T-helper 22 cell (primary cell): ENCODE results near the gene SDK1.

Source experiments
- DNase-seq: peaks from one replicate; pipeline ENCODE4 v3.0.0-alpha.2; 2020; ENCODE audit warnings: low read depth

SDK1 gene

DNA sequence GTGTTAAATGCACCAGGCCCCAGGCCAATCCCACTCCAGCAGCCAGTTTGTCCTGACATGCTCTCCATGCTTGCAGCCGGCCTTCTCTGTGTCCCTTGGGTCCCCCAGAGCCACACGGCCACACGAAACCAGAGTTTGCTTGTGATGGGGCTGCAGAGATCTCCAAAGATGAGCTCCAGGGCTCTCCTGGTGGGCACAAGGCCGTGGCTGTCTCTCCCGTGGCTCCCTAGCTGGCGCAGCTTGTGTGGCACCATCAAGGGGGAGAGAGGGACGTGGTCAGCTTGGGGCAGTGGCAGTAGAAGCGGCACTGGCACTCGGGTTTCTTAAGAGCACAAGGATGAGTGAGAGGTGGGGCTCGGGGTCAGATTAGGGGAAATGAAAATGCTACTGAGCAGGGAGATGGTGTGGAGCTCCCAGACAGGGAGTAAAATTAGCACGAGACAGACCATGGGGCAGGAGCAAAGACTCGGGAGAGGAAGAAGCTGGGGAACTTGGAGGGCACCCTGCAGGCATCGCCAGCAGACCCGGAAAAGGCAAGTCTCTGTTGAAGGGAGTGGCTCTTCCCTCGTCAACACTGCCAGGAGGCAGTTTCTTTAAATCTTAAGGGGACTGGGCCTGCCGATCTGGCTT lies 808.5 kb downstream of the SDK1 start:
- DNase-seq, result no peak

DNA sequence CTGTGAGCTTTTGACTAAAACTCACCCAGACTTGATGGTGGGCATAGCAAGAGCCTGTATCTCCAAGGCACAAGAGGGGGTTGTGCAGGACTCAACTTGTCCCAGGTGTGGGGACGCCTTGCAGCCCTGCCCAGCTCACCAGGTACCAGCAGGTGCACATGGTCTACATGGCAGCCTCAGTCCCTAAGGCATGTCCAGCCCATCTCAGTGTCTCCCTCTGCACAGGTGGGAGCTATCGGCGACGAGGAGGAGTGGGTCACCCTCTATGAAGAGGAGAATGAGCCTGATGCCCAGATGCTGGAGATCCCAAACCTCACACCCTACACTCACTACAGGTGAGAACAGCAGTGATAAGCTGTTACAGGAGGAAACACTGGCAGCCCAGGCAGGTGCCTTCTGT lies 809.4 kb downstream of the SDK1 start:
- DNase-seq, result no peak

GRCh38 chr7:4111166-4111565 lies 810.1 kb downstream of the SDK1 start:
- no peak for DNase-seq

- no peak for DNase-seq
These were observed 812.2 kb downstream of the SDK1 start for GRCh38 chr7:4113271-4113670.

DNA sequence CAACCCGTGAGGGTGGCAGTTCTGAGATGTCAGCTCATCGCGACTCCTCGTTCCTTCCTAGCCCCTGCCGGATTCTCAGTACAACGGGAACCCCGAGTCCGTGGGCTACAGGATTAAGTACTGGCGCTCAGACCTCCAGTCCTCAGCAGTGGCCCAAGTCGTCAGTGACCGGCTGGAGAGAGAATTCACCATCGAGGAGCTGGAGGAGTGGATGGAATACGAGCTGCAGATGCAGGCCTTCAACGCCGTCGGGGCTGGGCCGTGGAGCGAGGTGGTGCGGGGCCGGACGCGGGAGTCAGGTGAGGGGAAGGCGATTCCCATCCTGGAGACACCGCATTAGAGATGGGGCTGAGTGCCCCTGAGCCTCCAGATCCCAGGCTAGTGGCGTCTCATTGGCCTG lies 812.9 kb downstream of the SDK1 start:
- DNase-seq, result no peak

DNA sequence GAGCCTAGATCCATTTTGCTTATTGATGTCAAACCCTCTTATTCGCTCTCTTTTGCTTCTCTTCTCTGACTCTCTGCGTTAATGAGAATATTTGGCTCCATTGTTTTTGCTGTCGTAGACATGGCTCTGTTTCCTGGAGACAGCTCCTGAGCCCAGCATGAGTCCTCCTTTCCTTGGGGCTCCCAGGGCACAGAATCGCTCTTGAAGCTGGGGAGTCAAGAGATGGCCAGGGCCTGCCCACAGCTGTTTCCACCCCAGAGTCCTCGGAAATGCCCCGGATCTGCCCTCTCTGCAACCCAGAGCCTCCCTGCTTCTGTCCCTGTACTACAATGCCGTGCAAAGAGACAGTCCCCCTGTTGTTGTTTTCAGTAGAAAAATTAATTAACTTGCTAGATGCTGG lies 814.4 kb downstream of the SDK1 start:
- DNase-seq, result no peak

GRCh38 chr7:4115941-4116610 lies 815.0 kb downstream of the SDK1 start:
- DNase-seq, result no peak

DNA sequence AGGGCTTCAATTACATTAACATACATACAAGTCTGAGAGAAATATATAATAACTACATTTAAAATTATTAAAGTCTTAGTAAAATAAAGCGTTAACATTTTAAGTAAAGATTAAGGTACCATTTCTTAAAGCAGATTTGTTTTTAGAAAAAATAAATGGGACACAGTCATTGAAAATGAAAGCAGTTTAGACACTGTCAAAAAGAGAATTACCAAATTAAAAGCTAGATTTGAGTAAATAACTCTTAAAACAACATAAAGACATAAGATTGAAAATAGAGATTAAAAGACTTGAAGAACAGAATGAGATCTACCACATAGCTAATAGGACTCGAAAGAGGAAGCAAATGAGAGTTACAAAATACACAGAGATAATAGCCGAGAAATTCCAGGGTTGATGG lies 818.8 kb downstream of the SDK1 start:
- no peak for DNase-seq

GRCh38 chr7:4123346-4123745 lies 822.3 kb downstream of the SDK1 start:
- DNase-seq, result no peak

DNA sequence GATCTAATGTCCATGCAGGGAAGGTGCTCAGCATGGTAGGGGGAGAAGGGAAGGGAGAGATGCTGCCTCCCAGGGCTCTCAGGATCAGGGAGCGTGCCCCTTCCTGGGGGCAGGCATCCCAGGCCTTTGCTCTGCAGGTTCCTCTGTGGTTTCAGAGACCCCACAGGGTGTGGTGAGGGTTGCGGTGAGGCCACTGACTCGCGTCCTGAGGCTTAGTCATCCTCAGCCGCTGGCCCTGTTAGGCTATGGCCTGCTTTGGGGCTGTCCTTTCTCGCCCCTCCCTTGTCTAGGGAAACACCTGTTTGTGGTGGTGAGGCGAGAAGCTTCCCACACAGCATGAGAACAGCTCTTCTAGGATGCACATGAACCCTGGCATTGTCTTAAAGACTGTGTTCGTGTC lies 822.8 kb downstream of the SDK1 start:
- no peak for DNase-seq

DNA sequence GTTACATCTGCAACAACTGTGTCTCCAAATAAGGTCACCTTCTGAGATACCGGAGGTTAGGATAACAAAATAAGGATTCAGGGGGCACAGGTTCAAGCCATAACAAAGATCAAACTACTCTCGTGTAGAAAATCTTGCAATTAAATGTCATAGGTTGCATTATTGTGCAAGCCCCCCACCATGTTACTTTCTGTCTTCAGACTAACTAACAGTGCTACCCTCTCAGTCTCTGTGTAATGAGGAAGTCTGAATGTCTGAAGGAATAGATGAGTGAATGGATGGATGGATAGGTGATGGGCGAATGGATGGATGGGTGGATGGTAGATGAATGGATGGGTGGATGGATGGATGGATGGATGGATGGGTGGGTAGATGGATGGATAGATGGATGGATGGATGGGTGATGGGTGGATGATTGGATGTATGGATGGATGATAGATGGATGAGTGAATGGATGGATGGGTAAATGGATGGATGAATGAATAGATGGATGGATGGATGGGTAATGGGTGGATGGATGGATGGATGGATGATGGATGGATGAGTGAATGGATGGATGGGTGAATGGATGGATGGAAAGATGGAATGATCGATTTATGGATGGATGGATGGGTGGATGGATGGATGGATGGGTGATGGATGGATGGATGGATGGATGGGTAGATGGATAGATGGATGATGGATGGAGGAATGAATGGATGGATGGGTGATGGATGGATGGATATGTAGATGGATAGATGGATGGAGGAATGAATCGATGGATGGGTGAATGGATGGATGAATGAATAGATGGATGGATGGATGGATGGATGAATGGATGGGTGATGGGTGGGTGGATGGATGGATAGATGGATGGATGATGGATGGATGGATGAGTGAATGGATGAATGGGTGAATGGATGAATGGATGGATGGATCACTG lies 823.8 kb downstream of the SDK1 start:
- no peak for DNase-seq

DNA sequence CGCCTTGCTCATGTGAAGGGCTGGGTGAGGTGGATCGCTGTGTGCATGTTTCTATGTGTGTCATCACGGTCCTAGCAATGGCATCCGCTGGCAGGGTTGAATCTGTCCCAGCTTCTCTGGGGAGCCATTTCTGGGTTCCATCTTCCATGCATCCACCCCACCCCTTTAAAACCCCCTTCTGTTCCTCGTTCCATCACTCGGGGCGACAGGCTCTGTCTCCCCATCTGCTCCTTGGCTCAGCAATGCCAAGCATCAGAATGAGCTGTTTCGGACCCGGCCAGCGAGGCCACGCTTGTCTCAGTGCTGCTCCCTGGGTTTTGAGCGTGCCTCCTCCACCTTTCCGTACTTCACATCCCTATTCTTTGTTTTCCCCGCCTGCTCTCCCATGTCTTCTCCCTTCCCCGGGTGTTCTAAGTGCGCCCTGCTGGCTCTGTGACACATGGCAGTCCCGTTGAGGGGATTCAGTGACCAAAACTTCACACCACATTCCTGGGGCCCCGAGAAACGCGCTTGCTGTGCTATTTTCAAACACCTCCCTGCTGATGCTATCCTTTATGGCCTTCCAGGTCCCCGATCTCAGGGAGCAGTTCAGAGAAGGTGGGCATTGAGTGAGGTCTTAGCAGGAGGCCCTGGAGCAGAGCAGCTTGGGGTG lies 827.0 kb downstream of the SDK1 start:
- DNase-seq, result no peak

DNA sequence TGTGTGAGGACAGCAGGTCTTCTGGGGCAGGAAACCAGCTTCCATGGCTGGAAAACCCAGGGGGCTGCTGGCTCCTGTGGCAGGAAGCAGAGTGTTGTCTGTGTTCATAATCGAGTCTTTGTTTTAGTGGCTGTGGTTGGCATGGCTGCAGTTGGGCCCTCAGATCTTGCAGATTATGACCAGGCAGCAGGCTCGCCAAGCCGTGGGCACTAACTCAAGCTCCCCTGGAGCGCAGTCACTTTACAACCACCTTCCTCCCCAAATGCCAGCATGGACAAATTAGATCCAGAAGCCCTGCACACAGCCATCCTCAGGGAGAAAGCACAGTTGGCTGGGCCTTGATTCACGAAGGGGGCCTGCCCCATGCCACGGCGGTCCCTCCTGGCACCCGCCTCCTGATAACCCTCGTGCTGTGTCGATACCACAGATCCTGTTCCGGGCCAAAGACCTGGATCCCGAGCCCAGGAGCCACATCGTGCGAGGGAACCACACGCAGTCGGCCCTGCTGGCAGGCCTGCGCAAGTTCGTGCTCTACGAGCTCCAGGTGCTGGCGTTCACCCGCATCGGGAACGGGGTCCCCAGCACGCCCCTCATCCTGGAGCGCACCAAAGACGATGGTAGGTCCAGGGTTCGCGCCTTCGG lies 828.5 kb downstream of the SDK1 start:
- DNase-seq, result no peak

- no peak for DNase-seq
These were observed 830.0 kb downstream of the SDK1 start for GRCh38 chr7:4131063-4131462.

- no peak for DNase-seq
These were observed 831.2 kb downstream of the SDK1 start for GRCh38 chr7:4132221-4132620.

DNA sequence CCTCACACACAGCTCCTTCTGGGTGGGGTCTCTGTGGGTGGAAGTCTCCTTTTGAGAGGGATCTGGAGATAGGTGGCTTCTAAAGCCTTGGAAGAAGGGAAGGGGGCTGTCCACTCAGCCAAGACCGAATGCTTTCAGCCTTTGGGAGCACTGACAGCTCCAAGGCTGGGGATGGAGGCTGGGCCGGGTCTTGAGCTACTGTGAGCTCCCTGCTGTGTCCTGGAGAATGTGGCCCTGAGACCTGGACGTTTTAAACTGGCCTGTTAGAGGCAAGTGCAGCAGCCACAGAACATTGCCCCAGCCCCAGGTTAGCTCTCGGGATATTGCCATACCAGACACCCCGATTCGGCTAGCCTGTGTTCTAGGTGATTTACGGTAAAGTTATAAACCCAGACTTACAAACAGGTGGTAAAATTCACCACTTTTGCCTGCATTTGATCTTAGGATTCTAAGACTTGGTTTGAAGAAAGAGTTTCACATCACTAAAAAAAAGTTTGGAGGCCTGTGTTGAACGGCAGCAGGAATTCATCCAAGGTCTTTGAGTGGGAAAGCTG lies 832.5 kb downstream of the SDK1 start:
- DNase-seq, result no peak

- DNase-seq, result no peak
These were observed 833.2 kb downstream of the SDK1 start for GRCh38 chr7:4134204-4134603.

- no peak for DNase-seq
These were observed 833.6 kb downstream of the SDK1 start for GRCh38 chr7:4134631-4135030.

- DNase-seq, result no peak
These were observed 834.2 kb downstream of the SDK1 start for GRCh38 chr7:4135301-4135700.

DNA sequence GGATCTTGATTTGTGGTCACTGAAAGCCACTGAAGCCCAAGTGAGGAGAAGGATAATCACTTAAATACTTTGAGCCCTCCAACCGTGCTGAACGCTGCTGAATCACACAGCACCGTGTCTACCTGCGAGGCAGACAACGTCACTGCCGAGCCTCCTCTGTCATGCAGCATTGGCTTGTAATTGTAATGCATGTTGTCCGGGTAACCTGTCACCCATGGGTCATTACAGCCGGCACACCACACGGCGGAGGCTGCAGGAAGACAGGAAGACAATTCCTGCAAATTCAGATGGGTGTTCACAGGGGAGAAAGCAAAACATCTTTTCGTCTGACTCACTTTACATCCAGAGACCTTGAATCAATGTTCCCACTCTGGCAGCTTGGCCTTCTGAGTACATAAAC lies 835.0 kb downstream of the SDK1 start:
- DNase-seq, result no peak

GRCh38 chr7:4136501-4137110 lies 835.6 kb downstream of the SDK1 start:
- DNase-seq, result no peak
